ENCODE data around the gene C9orf50.

DNA sequence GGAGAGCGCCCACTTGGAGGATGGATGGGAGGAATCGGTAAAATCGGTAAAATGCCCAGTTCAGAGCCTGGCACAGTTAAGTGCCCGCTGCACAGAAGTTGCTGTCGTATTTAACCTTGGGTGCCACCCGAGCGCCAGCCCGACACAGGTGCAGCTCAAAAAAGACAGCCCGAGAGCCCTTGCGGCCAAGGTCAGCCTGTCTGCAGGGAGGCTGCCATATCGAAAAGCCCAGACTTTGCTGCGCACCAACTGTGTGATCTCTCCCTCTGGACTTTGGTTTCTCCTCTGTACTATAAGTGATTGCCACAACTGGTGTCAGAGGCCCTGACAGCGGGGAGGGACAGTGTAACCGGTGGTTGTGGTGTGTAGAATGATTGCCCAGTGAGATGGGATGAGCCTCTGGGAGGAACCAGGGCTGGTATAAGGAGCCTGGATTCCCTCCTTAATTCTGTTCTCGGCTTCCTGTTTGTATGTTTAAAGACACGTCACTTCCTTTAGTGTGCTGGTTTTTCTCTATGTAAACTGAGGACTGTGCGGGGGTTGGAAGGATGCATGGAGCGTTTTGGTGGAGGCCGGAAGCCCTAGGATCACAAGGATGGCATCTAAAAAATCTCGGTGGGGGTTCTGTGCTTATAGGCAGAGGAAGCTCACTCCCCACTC lies 5.9 kb upstream of the C9orf50 start:
- TF ChIP-seq, protein P1, sequence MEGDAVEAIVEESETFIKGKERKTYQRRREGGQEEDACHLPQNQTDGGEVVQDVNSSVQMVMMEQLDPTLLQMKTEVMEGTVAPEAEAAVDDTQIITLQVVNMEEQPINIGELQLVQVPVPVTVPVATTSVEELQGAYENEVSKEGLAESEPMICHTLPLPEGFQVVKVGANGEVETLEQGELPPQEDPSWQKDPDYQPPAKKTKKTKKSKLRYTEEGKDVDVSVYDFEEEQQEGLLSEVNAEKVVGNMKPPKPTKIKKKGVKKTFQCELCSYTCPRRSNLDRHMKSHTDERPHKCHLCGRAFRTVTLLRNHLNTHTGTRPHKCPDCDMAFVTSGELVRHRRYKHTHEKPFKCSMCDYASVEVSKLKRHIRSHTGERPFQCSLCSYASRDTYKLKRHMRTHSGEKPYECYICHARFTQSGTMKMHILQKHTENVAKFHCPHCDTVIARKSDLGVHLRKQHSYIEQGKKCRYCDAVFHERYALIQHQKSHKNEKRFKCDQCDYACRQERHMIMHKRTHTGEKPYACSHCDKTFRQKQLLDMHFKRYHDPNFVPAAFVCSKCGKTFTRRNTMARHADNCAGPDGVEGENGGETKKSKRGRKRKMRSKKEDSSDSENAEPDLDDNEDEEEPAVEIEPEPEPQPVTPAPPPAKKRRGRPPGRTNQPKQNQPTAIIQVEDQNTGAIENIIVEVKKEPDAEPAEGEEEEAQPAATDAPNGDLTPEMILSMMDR (conservative IDR thresholded peaks at IDR 0.05; ENCODE audit: low read depth in 2 of 2) = no peak
- TF ChIP-seq POLR2AphosphoS5 (IDR thresholded peaks at IDR 0.05; ENCODE audit: low read depth) (no peak), EZH2phosphoT487 (IDR thresholded peaks at IDR 0.05; ENCODE audit: unreplicated experiment) (no peak)

Data from GM23338 (cell line).